ENCODE results near the gene KNSTRN.

The KNSTRN gene

DNA sequence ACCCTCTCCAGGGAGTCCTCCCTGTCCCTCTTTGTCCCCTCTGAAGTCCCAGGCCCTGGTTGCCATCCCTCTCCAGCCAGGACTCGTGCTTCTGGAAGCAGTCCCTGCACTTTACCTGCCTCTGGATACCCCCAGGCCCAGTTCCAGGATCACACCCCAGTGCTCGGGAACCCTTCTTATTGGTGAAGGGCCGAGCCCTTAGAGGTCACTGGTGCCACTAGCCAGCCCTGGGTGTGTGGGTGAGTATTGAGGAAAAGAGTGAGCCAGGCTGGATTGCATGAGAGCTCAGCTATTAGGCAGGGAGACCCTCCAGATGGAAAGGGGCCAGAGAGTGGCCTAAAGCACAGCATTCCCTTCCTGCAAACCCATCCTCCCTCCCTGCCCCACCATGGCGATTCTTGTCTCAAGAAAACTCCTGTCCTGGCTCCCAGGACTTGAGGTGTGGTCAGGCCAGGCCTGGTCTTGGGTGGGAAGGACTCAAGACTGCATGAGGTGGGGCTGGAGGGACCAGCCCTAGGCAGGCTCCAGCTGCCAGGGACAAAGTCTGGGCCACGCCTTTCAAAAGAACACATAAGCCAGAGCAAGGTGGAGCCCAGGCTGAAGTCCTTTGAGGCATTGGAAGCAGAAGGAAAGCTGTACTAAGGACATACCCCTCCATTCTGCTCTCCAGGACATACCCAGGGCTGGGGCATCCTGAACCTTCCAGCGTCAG, 36.5 kb upstream of the KNSTRN start:
- no peak for DNase-seq

DNA sequence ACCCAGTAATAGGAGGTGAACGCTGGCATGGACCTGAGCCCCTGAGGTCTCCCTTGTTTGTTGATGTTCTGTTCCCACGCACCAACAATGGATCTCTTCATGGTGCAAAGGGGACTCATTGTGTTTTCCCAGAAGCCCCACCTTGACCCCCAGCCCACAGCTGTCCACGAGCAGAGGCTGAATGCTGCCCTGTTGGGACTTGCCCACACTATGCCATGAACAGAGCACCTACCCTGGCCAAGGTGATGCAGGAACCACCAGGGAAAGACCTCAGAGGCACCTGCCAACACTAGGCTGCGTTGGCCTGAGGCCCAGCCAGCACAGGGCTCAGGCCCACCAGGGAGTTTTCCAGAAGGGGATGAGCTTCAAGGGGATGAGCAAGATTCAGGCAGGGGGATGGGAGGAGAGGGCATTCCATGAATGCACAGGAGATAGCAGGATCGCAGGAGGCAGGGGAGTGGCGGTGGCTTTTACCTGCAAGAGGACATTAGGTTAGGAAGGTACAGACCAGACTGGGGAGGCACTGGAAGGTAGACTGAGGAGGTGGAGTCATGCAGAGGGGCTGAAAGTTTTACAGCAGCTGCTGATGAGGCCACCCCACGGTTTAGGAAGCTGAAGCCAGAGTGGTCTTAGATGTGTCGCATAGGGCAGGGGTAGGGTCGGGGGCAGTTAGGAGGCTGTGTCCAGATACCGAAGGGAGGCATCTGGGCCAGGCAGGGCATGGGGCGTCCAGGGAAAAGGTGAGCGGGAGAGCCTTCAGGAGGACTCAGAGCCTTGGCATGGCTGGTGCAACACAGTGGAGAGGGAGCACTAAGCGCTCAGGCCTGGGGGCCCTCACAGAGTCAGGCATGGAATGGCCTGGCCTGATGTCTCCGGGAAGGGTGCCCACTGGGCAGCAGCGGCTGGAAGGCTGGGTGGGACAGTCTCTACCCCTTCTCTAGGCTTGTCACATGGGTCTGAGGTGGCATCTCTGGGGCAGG, 35.7 kb upstream of the KNSTRN start:
- no peak for DNase-seq

DNA sequence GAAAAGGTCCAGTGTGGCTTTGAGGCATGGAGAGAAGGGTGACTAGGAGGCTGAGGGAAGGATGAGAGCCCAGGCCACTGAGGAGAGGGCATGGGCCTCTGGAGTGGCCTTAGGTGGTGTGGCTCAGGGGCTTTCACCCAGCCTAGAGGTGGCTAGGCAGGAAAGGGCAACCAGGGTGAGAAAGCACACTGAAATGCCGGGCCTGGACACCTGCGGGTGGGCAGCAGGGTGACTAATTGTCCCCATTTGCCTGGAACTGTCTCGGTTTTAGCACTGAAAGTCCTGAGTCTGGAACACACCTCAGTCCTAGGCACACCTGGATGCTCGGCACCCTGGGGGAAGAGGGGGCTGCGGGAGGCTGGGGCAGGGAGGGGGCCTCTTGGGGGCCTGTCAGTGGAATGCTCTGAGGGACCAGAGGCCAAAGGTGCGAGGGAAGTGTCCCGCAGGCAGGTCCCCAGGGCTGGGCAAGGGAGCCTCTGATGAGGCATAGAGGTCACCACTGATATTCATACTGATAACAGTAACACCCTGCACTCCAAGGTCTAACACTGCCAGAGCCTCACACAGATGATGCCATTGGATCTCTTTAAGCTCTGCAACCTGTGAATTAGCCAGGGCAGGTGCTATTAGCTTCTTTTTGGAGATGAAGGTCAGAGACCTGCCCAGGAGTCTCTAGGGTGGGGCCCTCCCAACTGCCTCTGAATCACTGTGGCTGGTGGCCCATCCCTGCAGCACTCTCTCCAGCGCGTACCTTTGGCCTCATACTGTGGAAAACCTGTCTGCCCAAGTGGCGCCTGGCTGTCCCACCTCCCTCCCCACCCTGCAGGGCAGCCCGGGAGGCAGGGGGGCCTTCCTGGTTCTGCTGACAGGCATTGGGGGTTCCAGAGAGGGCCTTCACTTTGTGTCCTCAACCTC, 34.7 kb upstream of the KNSTRN start:
- no peak for DNase-seq

DNA sequence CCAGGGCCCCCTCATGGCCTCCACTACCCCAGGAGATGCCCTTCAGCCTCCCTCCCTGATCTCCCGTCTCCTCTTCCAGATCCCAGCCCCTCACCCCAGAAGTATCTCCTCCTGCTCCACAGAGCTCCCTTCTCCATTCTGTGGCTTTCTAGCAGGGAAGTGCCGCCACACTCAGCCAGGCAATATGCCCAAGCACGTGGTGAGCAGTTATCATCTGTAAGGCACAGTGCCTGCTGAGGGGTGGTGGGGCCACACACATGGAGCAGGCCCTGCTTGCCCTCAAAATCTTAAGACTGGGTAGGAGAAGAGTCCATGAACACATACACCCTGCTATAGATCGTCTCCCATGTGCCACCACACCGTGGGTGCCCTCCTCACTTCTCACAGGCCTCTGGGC, 34.0 kb upstream of the KNSTRN start:
- DNase-seq: no peak

DNA sequence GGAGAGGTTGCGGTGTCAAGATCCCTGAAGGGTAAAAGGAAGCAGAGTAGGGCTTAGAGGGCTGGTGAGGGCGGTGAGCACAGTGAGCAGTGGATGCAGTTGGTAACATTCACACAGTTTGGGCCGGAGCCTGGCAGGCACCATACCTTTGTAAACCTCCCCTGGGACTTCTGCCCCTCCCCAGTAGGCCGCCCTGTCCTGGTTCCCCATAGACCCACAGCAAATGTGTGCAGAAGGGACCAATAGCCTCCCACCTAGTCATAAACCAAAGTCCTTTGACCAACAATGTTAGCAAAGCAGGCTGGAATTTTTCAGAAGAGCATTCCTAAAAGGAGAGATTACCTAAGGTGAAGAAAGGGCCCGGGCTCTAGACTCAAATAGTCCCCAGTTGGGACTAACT, 33.4 kb upstream of the KNSTRN start:
- no peak for DNase-seq

DNA sequence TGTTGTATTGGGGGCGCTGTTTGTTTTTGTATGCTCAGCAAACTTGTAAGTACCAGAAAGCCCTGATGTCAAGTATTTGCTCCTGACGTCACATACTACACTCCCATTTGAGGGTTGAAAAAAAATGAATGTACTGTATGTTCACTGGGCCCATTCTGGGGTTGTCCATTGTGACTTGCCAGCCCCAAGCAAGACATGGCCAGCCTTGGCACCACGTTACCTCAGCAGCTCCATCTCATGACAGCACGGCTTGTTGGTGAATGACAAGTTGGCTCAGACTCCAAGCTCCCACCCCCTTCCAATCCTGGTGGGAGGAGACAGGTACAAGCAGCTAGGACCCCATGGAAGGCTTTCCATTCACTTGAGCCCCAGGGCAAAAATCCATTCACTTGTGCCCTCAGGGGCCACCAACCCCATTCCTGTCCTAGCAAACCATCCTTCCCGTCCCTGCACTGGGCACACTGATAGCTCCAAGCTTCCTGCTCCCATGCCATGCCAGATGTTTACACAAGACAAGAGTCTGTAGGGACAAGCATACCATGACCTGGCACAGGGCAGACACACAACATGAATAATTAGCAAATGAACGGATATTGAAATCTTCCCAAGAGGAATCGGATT, 30.1 kb upstream of the KNSTRN start:
- no peak for DNase-seq

DNA sequence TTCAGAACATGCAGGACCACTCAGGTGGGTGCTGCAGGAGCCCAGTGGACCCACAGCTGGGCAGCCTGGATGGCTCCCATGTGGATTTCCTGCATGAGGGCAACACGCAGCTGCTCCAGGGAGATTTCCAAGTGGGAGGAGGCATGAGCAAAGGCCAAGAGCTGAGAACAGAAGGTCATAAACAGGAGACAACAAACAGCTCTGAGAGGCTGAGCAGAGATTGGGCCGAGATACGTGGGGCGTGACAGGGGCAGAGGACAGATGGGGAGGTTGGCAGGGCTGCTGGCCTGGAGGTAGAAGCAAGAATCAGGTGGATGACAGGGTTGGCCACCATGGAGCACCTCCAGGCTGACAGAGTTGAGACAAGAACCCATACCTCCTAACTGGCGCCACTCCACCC, 28.8 kb upstream of the KNSTRN start:
- no peak for DNase-seq

DNA sequence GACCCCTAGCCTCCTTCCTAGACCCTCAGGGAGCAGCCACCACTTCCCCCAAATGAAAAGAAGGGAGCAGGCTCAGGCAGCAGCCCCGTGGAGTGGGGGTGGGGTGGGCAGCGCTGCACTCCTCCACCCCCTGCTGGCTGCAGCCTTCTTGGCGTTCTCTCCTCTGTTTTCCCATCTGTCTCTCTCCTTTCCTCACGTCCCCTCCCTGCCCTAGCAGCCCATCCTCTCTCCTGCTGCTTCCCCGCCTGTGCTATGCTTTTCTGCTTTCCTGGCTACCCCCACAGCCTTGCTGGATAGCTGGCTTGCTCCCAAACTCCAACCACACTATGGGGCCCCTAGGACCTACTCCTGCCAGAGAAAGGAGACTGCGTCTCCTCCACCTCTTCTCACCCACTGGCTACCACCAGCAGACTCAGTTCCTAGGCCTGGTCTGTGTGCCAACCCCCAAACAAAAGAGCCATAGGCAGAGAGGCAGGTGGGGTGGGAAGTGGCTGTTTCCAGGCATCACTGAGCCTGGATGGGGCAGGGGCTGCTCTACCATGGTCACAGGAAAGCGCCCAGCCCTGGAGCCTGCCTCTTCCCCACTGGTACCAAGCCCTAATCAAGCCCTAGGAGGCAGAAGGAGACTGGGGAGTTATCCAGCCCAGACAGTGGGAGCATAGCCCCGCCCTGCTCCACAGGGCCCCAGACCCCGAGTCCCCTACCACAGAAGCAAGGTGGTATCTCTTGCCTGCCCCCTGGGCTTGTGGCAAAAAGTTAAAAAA, 27.9 kb upstream of the KNSTRN start:
- DNase-seq: peak in 1 of 2 experiments; percentile 56

DNA sequence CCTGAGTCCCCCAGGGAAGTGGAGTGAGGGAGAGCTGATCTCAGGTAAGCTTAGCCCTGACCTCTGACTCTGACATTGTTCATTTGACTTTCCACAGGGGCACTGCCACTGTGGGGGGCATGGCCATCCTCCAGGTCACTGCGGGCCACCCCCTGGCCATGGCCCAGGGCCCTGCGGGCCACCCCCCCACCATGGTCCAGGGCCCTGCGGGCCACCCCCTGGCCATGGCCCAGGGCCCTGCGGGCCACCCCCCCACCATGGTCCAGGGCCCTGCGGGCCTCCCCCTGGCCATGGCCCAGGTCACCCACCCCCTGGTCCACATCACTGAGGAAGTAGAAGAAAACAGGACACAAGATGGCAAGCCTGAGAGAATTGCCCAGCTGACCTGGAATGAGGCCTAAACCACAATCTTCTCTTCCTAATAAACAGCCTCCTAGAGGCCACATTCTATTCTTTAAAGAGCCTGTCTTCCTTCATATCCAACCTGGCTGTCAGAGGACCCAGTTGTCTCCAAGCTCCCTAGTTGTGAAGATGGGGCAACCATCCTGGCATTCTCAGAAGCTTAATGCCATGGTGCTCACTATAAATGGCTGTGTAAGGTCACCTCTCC, 26.4 kb upstream of the KNSTRN start:
- DNase-seq: no peak

DNA sequence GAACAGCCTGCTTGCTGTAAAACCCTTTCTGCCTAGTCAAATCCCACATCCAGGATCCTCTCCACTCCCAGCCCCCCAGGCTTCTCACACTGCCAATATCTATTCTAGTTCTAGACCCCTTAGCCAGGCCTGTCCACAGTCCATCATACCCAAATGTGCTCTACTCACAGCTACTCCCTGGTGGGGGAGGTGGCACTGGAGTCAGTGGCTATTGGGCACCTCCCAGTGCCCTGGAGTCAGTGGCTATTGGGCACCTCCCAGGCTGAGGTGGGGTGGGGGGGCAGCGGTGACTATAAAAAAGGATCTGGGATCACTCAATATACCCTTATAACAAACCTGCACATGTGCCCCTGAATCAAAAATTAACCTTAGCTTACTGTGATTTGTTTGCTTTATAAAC, 25.3 kb upstream of the KNSTRN start:
- no peak for DNase-seq

DNA sequence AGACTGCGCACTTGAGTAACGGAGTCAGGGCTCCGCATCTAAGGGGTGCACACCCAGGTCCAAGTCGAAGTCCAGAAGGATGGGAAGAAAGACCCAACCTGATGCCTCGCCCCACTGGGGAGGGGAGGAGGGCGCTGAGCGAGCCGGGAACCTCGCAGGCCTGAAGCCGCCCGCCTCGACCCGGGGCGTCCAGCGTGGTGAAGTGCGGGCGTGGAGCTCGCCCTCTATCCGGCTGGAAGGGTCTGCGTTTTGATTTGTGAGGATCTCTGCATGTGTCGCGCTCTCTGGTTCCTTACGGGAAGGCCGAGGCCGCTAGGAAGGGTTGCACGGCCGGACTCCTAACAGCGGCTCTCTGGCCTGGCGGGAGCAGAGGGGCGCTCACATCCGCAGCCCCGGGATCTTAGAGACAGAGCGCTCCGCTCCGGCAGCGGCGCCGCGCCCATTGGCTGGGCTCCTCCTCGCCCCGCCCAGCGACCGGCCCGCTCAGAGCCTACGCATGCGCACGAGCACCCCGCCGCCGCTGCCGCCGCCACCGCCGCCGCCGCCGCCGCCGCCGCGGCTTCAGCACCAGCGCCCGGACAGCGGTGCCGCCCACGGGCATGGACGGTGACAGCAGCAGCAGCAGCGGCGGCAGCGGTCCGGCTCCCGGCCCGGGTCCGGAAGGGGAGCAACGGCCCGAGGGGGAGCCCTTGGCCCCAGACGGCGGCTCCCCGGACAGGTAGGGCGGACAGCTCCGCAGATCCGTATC, 24.6 kb upstream of the KNSTRN start, which contains the start of gene DISP2:
Gene DISP2 (plus strand): TSS at position 497 of the 748 bp plus-strand sequence. CDS start 103 bp downstream, at position 600.
- DNase-seq: peak; percentile 47 to 94

DNA sequence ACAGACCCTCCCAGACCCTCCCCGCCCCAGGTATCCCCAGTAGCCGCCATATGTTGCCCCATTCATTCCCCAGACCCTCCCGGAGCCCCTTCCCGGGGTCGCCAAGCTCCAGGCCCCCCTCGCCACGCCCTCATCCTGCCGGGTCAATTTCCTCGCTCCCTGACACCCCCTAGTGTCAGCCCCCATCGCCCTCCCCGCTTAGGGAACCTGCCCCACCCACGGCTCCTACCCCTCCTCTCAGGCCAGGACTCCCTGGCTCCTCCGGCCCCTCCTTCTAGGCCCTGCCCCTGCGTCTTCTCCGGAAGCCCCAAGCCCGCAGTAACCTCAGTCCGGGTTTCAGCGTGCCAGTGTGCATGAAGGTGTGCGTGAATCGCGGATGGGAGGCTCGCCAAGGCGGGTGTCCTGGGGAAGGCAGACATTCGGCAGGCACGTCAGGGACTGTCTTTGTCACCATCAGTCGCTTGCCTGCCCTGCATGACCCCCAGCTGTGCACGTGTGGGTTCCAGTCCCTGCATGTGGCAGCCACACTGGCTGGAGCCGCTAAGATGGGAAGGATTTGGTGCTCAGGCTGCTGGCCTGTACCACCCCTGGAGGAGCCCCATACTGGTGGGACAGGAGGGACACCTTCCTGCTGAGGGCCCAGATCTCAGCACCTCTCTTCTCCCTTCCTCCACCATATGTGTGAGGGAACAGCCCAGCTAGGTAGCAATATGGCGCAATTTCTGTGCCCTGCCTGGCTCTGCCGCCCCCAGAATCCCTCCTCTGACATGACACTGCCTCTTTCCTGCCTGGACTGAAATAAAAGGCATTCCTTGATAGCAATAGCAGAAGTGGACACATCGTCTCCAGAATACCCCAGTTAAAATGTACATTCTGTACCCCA, 23.8 kb upstream of the KNSTRN start:
- DNase-seq: peak in 1 of 2 experiments; percentile 70

DNA sequence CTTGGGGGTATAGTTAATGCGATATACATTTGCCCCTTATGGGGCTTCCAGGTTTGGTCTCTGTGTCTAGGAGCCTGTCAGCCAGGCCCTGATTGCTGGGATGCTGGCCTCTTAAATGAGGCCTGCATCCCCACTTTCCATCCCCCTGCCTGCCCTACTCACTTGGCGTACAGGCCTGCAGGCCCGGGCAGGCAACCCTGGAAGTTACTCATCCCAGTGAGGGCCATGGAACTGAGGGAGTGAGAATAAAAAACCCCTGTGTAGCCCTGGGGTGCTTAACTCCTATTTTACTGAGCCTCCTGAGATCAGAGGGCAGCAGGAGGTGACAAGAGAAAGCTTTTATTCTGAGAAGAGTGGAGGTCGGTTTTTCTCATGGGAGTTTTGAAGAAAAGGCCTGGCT, 22.5 kb upstream of the KNSTRN start:
- DNase-seq: no peak

DNA sequence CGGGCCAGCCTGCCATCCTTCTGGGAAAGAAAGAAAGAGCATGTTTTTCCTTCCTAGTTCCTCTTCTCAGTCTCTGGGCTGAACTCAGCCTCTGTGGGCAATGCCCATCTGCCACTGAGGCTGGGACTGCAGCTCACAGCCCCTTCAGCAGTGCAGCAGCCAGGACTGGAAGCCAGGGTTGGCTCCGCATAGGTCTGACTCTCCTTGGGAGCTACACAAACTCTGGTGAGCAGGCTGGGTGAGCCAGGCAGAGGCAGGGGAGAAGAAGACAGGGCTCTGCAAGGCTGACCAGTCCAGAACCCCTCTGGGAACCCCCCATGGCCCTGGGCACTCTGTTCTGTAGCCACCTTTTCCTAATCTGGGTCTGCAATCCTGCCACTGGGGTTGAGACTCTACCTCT, 20.9 kb upstream of the KNSTRN start:
- no peak for DNase-seq

DNA sequence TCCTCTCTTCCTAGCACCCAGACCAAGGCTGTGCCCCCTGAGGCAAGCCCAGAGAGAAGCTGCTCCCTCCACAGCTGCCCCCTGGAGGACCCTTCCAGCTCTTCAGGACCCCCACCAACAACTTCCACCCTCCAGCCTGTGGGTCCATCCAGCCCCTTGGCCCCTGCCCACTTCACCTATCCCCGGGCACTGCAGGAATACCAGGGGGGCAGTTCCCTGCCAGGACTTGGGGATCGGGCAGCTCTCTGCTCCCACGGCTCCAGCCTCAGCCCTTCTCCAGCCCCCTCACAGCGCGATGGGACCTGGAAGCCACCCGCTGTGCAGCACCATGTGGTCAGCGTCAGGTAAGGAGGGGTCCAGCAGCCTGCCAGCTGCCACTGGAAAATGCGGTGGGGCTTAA, 18.9 kb upstream of the KNSTRN start:
- no peak for DNase-seq

DNA sequence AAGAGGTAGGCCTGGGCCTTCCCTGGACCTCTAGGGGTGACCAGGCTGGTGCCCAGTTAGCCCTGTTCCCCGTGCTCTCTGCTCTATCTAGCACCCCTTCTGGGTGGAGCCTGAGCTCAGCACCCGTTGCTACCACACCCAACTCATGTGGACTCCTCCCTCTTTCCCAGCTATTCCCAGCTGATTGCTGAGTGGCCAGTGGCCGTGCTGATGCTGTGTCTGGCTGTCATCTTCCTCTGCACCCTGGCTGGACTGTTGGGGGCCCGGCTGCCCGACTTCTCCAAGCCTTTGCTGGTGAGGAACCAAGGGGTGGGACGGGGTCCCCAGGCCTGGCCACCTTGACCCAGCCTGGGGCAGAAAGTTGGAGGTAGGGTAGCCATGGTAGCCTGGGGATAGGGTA, 18.3 kb upstream of the KNSTRN start:
- no peak for DNase-seq

DNA sequence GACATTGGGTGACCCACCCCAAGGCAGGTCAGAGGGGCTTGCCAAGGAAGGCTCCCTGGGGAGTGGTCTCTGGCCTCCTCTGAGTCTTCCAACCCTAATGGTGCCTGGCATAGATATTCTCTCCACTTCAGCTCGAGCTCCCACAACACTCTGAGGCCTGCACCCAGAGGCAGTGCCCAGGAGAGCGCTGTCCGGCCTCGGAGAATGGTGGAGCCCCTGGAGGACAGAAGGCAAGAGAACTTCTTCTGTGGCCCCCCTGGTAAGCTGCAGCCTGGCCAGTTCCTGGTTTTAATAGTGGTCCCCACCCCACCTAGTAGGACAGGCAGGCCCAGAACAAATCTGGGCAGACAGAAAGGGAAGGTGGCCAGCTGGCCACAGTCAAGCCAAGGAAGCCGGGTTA, 17.5 kb upstream of the KNSTRN start:
- DNase-seq: no peak

DNA sequence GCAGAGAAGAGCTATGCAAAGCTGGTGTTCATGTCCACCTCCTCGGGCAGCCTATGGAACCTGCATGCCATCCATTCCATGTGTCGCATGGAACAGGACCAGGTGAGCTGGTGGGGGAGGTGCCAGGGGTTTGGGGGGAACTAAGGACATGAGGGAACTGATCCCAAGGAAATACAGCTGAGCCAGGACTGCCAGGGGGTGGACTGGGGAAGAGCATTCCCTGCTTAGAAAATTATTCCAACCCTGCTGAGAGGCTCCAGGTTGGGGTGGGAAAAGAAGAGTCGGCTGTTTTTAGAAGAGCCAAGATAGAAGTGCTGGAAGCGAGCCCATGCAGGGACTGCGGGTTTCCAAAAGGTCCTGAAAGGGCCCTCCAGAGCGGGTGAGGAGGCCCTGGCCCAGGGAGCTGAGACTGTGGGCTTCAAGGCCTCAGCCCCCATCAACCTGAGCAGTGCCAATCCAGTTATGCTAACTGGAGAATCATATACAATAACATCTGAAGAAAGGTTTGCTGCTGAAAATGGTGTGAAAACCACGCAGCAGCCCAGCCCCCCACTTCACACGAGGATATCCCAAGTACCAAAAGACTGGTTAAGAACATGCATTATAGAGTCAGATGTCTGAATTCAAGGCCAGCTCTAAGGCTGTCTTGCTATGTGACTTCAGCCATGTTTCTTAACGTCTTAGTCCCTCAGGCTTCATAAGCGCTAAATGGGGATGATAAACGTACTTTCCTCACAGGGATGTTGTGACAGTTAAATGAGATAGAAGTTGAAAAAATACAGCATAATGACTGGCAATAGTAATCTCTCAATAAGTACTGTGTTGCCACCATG, 16.7 kb upstream of the KNSTRN start:
- no peak for DNase-seq
